Fibroblast of lung (primary cell): Measurements from ENCODE around the gene DLL1.
A peak's percentile ranks its signal among the peaks of the same experiment; 100 is the strongest.

Experiments
- EZH2 ChIP-seq: IDR thresholded peaks from 2 replicates; pipeline ENCODE4 v1.5.1; 2012; ENCODE audit warnings: low read length, control low read depth, mild to moderate bottlenecking; ENCODE audit errors: missing control alignments
- TF ChIP-seq, protein P1 (sequence below), 2 donors: IDR thresholded peaks in 1 of 2; conservative IDR thresholded peaks in 1 of 2; 1 replicate in 1 of 2; 2 replicates in 1 of 2; pipeline ENCODE4 v1.5.1; 2011 to 2012; ENCODE audit warnings: low read length in 2 of 2, control low read depth in 1 of 2, inconsistent platforms in 1 of 2, low read depth in 1 of 2, mild to moderate bottlenecking in 1 of 2

DNA sequence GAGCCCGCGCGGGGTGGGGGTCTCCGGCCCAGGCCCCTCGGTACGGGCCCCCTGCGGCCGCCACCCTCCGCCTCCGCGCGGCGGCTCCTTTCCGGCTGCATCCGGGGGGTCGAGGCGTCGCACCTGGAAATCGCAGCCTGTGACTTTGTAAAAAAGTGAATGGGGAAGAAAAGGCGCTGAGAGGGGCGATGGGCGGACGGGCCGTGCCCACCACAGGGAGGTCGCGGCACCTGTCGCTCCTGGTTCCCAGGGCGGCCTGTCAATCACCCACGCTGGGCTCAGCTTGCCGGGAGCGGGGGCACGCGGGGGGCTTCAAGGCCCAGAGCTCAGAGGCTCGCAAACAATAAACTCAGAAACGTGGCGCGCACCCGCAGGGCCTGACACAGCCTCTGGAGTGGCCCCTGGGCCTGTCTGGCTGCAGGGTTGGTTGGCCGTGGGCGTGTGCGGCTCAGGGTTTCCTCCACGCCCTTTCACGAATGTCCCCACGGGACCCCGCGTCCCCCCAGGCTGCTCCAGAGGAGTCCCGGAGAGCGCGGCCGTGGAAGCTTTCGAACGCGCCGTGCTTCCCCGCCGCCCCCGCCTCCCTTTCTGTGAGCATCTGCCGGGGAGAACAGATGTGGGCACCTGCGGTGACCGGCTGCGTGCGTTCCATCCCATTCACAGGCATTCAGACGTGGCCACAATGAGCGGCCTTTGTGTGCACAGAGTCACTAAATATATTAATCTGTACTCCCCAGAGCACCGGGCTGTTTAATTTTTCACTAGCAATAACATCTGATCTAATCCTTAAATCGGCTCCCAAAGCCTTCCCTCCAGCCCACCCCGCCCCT, 6.1 kb upstream of the DLL1 start:
- peak; percentile 71 for TF ChIP-seq EZH2
- TF ChIP-seq, protein P1, sequence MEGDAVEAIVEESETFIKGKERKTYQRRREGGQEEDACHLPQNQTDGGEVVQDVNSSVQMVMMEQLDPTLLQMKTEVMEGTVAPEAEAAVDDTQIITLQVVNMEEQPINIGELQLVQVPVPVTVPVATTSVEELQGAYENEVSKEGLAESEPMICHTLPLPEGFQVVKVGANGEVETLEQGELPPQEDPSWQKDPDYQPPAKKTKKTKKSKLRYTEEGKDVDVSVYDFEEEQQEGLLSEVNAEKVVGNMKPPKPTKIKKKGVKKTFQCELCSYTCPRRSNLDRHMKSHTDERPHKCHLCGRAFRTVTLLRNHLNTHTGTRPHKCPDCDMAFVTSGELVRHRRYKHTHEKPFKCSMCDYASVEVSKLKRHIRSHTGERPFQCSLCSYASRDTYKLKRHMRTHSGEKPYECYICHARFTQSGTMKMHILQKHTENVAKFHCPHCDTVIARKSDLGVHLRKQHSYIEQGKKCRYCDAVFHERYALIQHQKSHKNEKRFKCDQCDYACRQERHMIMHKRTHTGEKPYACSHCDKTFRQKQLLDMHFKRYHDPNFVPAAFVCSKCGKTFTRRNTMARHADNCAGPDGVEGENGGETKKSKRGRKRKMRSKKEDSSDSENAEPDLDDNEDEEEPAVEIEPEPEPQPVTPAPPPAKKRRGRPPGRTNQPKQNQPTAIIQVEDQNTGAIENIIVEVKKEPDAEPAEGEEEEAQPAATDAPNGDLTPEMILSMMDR (conservative IDR thresholded peaks at IDR 0.05 in 1 of 2, IDR thresholded peaks at IDR 0.05 in 1 of 2; ENCODE audit: low read depth in 1 of 2, low read length in 2 of 2), result no peak
